ENCODE measurements around the gene NAV2. TPM values are rescaled to one million over a fixed set of nuclear protein-coding genes. Genes with fewer than 3 reads are reported as not detected.

The NAV2 gene
- total RNA-seq, 1 experiment from 2014 or later = 22.7 TPM

- Histone ChIP-seq H3K27me3 (ENCODE audit: control insufficient read depth, insufficient read depth, low read length) (no peaks in the 10 kb centered on the region), H3K4me1 (ENCODE audit: control insufficient read depth, insufficient read depth, low read length) (peaks cover 10% of the 10 kb centered on the region; the same call in 1 of the 2 replicates), H3K9me3 (ENCODE audit: control insufficient read depth, insufficient read depth, low read depth, low read length) (no peaks in the 10 kb centered on the region), H3K27ac (ENCODE audit: low read length) (no peak overlapping the region), H3K36me3 (ENCODE audit: control insufficient read depth, insufficient read depth, low read length) (no peaks in the 10 kb centered on the region), H3K4me3 (ENCODE audit: low read depth in 2 of 2, low read length in 2 of 2) (no peak overlapping the region)
- ChIA-PET POLR2A (no interaction called here), CTCF (no interaction called here)
- DNase-seq (ENCODE audit: low read depth, low spot score) (no peak), ATAC-seq (no peak)
- intact Hi-C loops (cut with micrococcal nuclease; ENCODE audit: unreplicated experiment) = no loop called here
- TF ChIP-seq TCF7L2 (IDR thresholded peaks at IDR 0.05; ENCODE audit: low read depth, low read length) = no peak
- no peak for TF ChIP-seq POLR2AphosphoS5 (IDR thresholded peaks at IDR 0.05; ENCODE audit: low read depth, low read length)
- TF ChIP-seq CTCF (IDR thresholded peaks at IDR 0.05) = no peak
- no peak for TF ChIP-seq REST (IDR thresholded peaks at IDR 0.05; ENCODE audit: insufficient read depth in 1 of 2, low read depth in 2 of 2, low read length in 1 of 2)
- TF ChIP-seq SIN3A (IDR thresholded peaks at IDR 0.05; ENCODE audit: borderline replicate concordance, insufficient read depth, low read depth, low read length) = no peak
- in situ Hi-C loops (cut with HindIII; ENCODE audit: low pct_unique_long_range_greater_than_20kb, low sequenced_read_pairs) = no loop called here
- BruUV-seq (replicated peaks) = no TSS peak
Observed at GRCh38 chr11:20065406-20065805, 352.8 kb downstream of the NAV2 start.

GRCh38 chr11:20066013-20066782 lies 353.6 kb downstream of the NAV2 start:
- no TSS peak for BruUV-seq (replicated peaks)
- in situ Hi-C loops (cut with HindIII; ENCODE audit: low pct_unique_long_range_greater_than_20kb, low sequenced_read_pairs) = no loop called here

More at GRCh38 chr11:20066013-20066782, 353.6 kb downstream of the NAV2 start:
- ATAC-seq (no peak), DNase-seq (ENCODE audit: low read depth, low spot score) (no peak)
- Histone ChIP-seq H3K27ac (ENCODE audit: low read length) (no peak overlapping the region), H3K4me3 (ENCODE audit: low read depth in 2 of 2, low read length in 2 of 2) (no peak overlapping the region), H3K36me3 (ENCODE audit: control insufficient read depth, insufficient read depth, low read length) (no peaks in the 10 kb centered on the region), H3K9me3 (ENCODE audit: control insufficient read depth, insufficient read depth, low read depth, low read length) (no peaks in the 10 kb centered on the region), H3K27me3 (ENCODE audit: control insufficient read depth, insufficient read depth, low read length) (no peaks in the 10 kb centered on the region), H3K4me1 (ENCODE audit: control insufficient read depth, insufficient read depth, low read length) (peaks cover 10% of the 10 kb centered on the region; the same call in 1 of the 2 replicates)
- POLR2A ChIA-PET = no interaction called here
- intact Hi-C loops (cut with micrococcal nuclease; ENCODE audit: unreplicated experiment) = no loop called here
- CTCF ChIA-PET = no interaction called here
- TF ChIP-seq SIN3A (IDR thresholded peaks at IDR 0.05; ENCODE audit: borderline replicate concordance, insufficient read depth, low read depth, low read length) (no peak), CTCF (IDR thresholded peaks at IDR 0.05) (no peak), POLR2AphosphoS5 (IDR thresholded peaks at IDR 0.05; ENCODE audit: low read depth, low read length) (no peak), REST (IDR thresholded peaks at IDR 0.05; ENCODE audit: insufficient read depth in 1 of 2, low read depth in 2 of 2, low read length in 1 of 2) (no peak), TCF7L2 (IDR thresholded peaks at IDR 0.05; ENCODE audit: low read depth, low read length) (no peak)
